ENCODE data around the gene CCDC112. TPM values are rescaled to one million over a fixed set of nuclear protein-coding genes. Genes with fewer than 3 reads are reported as not detected.

The CCDC112 gene
- total and polyA plus RNA-seq, 9 of the 15 experiments (the other 6 are each of a cell fraction or from before 2014, with no cell fraction given): 3.3 to 15.3 (median 7.4) TPM

DNA sequence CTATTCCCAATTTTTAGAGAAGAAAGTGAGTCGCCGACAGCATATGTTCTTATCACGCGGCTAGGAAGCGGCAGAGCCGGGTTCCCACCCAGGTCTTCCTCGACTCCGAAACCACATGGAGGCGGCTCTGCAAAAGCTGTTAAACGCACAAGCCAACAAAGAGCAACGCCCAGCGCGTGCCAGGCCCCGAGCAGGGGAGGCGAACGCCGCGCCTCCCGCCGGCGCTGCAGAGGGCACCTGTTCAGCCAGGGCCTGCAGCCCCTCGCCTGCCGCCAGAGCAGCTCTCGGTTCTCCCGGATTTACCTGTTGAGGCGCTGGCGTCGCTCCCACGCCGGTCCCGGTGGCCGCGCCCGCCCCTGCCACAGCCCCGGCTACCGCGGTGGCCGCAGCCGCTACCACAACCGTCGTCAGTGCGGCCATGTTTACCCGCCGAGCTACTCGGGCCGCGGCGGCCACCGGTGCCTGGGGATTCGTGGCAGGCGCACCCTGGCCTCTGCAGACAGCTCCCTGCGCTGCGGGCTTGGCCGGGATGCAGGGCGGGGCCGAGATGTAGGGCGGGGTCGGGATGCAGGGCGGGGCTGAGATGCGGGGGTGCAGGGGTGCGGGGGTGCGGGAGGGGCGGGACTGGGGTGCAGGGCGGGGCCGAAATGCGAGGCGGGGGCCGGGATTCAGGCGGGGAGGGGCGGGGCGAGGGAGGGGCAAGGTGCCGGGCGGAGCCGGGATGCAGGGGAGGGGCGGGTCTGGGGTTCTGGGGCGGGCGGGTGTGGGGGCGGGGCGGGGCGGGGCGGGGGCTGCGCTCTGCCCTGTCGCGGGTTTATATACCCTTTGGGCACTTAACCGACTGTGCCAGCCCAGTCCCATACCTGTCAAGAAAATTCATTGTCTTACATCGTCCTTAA is at the start of gene CCDC112 (continued):
- TF ChIP-seq MTA1 (IDR thresholded peaks at IDR 0.05; ENCODE audit: borderline replicate concordance): no peak
- TF ChIP-seq CBX1 (IDR thresholded peaks at IDR 0.05; ENCODE audit: low read depth): 0 out of 2 replicates have a peak, but pooled peaks have one; percentile 26
- TF ChIP-seq, protein P1, sequence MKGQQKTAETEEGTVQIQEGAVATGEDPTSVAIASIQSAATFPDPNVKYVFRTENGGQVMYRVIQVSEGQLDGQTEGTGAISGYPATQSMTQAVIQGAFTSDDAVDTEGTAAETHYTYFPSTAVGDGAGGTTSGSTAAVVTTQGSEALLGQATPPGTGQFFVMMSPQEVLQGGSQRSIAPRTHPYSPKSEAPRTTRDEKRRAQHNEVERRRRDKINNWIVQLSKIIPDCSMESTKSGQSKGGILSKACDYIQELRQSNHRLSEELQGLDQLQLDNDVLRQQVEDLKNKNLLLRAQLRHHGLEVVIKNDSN (CRISPR knock-in tag; IDR thresholded peaks at IDR 0.05): no peak
- TF ChIP-seq SMARCB1 (IDR thresholded peaks at IDR 0.05; ENCODE audit: insufficient read length, low read depth): no peak
- no peak for TF ChIP-seq NELFE (IDR thresholded peaks at IDR 0.05; ENCODE audit: insufficient read depth, insufficient read length)
- no peak for TF ChIP-seq ARID1B (IDR thresholded peaks at IDR 0.05)
- TF ChIP-seq DIDO1 (tag; IDR thresholded peaks at IDR 0.05; ENCODE audit: low read depth): no peak
- TF ChIP-seq, protein P2, sequence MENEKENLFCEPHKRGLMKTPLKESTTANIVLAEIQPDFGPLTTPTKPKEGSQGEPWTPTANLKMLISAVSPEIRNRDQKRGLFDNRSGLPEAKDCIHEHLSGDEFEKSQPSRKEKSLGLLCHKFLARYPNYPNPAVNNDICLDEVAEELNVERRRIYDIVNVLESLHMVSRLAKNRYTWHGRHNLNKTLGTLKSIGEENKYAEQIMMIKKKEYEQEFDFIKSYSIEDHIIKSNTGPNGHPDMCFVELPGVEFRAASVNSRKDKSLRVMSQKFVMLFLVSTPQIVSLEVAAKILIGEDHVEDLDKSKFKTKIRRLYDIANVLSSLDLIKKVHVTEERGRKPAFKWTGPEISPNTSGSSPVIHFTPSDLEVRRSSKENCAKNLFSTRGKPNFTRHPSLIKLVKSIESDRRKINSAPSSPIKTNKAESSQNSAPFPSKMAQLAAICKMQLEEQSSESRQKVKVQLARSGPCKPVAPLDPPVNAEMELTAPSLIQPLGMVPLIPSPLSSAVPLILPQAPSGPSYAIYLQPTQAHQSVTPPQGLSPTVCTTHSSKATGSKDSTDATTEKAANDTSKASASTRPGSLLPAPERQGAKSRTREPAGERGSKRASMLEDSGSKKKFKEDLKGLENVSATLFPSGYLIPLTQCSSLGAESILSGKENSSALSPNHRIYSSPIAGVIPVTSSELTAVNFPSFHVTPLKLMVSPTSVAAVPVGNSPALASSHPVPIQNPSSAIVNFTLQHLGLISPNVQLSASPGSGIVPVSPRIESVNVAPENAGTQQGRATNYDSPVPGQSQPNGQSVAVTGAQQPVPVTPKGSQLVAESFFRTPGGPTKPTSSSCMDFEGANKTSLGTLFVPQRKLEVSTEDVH (IDR thresholded peaks at IDR 0.05; ENCODE audit: low read depth, partially characterized antibody): no peak
- no peak for TF ChIP-seq ZNF76 (CRISPR knock-in tag; IDR thresholded peaks at IDR 0.05; ENCODE audit: borderline replicate concordance)
- peak; percentile 46; the same call in 1 of the 2 replicates for TF ChIP-seq HNRNPL (IDR thresholded peaks at IDR 0.05; ENCODE audit: low read depth, low read length)
- no peak for TF ChIP-seq ZNF431 (CRISPR knock-in tag; IDR thresholded peaks at IDR 0.05)
- TF ChIP-seq, protein P3, sequence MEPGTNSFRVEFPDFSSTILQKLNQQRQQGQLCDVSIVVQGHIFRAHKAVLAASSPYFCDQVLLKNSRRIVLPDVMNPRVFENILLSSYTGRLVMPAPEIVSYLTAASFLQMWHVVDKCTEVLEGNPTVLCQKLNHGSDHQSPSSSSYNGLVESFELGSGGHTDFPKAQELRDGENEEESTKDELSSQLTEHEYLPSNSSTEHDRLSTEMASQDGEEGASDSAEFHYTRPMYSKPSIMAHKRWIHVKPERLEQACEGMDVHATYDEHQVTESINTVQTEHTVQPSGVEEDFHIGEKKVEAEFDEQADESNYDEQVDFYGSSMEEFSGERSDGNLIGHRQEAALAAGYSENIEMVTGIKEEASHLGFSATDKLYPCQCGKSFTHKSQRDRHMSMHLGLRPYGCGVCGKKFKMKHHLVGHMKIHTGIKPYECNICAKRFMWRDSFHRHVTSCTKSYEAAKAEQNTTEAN (CRISPR knock-in tag; IDR thresholded peaks at IDR 0.05): peak; percentile 49; the same call in 1 of the 2 replicates
- no peak for TF ChIP-seq NCOR1 (IDR thresholded peaks at IDR 0.05)
- TF ChIP-seq GABPB2 (CRISPR knock-in tag; conservative IDR thresholded peaks at IDR 0.05): no peak
- TF ChIP-seq SREBF1 (IDR thresholded peaks at IDR 0.05; ENCODE audit: borderline replicate concordance, low read depth, low read length): no peak
- TF ChIP-seq, protein P4, sequence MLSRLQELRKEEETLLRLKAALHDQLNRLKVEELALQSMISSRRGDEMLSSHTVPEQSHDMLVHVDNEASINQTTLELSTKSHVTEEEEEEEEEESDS (CRISPR knock-in tag; IDR thresholded peaks at IDR 0.05): no peak
- 0 out of 2 replicates have a peak, but pooled peaks have one; percentile 29 for TF ChIP-seq ZNF174 (CRISPR knock-in tag; IDR thresholded peaks at IDR 0.05)
- no peak for TF ChIP-seq ZNF316 (IDR thresholded peaks at IDR 0.05)
- TF ChIP-seq TARDBP (IDR thresholded peaks at IDR 0.05): no peak
- TF ChIP-seq NONO (IDR thresholded peaks at IDR 0.05; ENCODE audit: low read depth in 2 of 2, low read length in 1 of 2): peak; percentile 28 to 77; a peak in 2 of 4 replicates
- TF ChIP-seq RFX5 (IDR thresholded peaks at IDR 0.05; ENCODE audit: low read depth, low read length): no peak
- no peak for TF ChIP-seq ZKSCAN8 (CRISPR knock-in tag; IDR thresholded peaks at IDR 0.05)
- no peak for TF ChIP-seq ESRRA (IDR thresholded peaks at IDR 0.05; ENCODE audit: borderline replicate concordance, low read depth)

Measured in K562 (cell line).